Stimulated activated naive CD4-positive, alpha-beta T cell (primary cell): Measurements from ENCODE around the gene NELL2.

ENCODE experiments used
- DNase-seq, 6 experiments: peaks; one replicate each; lab custom pipeline; 2025; lab: John Stamatoyannopoulos, UW

NELL2 gene

GRCh38 chr12:44464180-44464579 is 411.9 kb downstream of the NELL2 start:
- no peak for DNase-seq

- no peak for DNase-seq
These were observed 413.4 kb downstream of the NELL2 start for GRCh38 chr12:44462729-44463128.

- DNase-seq, result no peak
These were observed 415.9 kb downstream of the NELL2 start for GRCh38 chr12:44460261-44460660.

GRCh38 chr12:44459569-44459968 is 416.5 kb downstream of the NELL2 start:
- no peak for DNase-seq
